Caco-2 (cell line): ENCODE results near the gene KCNA3. TPM values are rescaled to one million over a fixed set of nuclear protein-coding genes. Genes with fewer than 3 reads are reported as not detected.

Experiments used
- BruUV-seq: library from RNA; stranded (reverse); fragments of 400-500 nt; replicated peaks from 2 replicates; lab custom pipeline; 2021; lab: Mats Ljungman, UMichigan
- CTCF ChIA-PET: fragments of 300-600 bp; sonication (Branson Sonifier 250); formaldehyde crosslinking; loops from one replicate; lab custom pipeline; 2022; ENCODE audit warnings: antibody characterized with exemption; lab: Charles Lee
- POLR2A ChIA-PET: fragments of 300-600 bp; sonication (Branson Sonifier 250); formaldehyde crosslinking; loops from one replicate; lab custom pipeline; 2022; ENCODE audit warnings: antibody characterized with exemption; lab: Charles Lee
- DNase-seq, 2 experiments: peaks; one replicate each; pipeline versions ENCODE4 v3.0.0 to v3.0.0-alpha.2; 2020 to 2022
- H3K27me3 ChIP-seq: replicated peaks from 2 replicates; pipeline ENCODE4 v1.6.0; 2011; ENCODE audit warnings: low read length; ENCODE audit not compliant: control insufficient read depth, insufficient read depth
- H3K36me3 ChIP-seq: 2 replicates; pipeline ENCODE4 v1.5.1; 2011; ENCODE audit warnings: low read length; ENCODE audit not compliant: control insufficient read depth, insufficient read depth
- H3K4me1 ChIP-seq: fragments of 250-450 bp; sonication (Bioruptor Pico); 2 replicates; pipeline ENCODE4 v1.5.1; 2020; ENCODE audit warnings: mild to moderate bottlenecking
- H3K4me3 ChIP-seq: 2 replicates; pipeline ENCODE4 v1.5.1; 2011; ENCODE audit warnings: low read depth, mild to moderate bottlenecking, control low read depth, low read length
- H3K9me3 ChIP-seq: fragments of 250-450 bp; sonication (Bioruptor Pico); 2 replicates; pipeline ENCODE4 v1.5.1; 2020; ENCODE audit warnings: mild to moderate bottlenecking, moderate library complexity
- H3K27ac Mint-ChIP-seq: one replicate; pipeline ENCODE4 v1.8.0; 2022; ENCODE audit warnings: mixed read lengths; ENCODE audit not compliant: unreplicated experiment
- H3K27me3 Mint-ChIP-seq: one replicate; pipeline ENCODE4 v1.8.0; 2022; ENCODE audit warnings: mixed read lengths; ENCODE audit not compliant: insufficient read depth, unreplicated experiment
- H3K36me3 Mint-ChIP-seq: one replicate; pipeline ENCODE4 v1.8.0; 2022; ENCODE audit warnings: mild to moderate bottlenecking, mixed read lengths; ENCODE audit not compliant: insufficient read depth, unreplicated experiment
- H3K4me1 Mint-ChIP-seq: one replicate; pipeline ENCODE4 v1.8.0; 2022; ENCODE audit warnings: low read depth, mixed read lengths; ENCODE audit not compliant: unreplicated experiment
- H3K4me3 Mint-ChIP-seq: one replicate; pipeline ENCODE4 v1.8.0; 2022; ENCODE audit warnings: mild to moderate bottlenecking, moderate library complexity, mixed read lengths; ENCODE audit not compliant: unreplicated experiment
- H3K9me3 Mint-ChIP-seq: one replicate; pipeline ENCODE4 v1.8.0; 2022; ENCODE audit warnings: mixed read lengths; ENCODE audit not compliant: unreplicated experiment
- intact Hi-C: fragments of 100-400 bp; cut with micrococcal nuclease; formaldehyde crosslinking; loops from one replicate; pipeline ENCODE4 v1.10.0; 2022; ENCODE audit not compliant: unreplicated experiment
- total RNA-seq: library from RNA; stranded (reverse); gene quantifications from 2 replicates; pipeline ENCODE4 v1.2.3, GENCODE V29; 2022
- TF ChIP-seq, protein P1 (sequence below), 2 experiments: fragments of 200-600 bp in 1 of 2; IDR thresholded peaks; 1 replicate in 1 of 2; 2 replicates in 1 of 2; pipeline versions ENCODE4 v1.5.1 to v1.8.0; 2011 to 2022; ENCODE audit warnings: antibody characterized with exemption in 1 of 2, control low read depth in 1 of 2, inconsistent platforms in 1 of 2, low read depth in 1 of 2, low read length in 1 of 2, mild to moderate bottlenecking in 1 of 2, moderate library complexity in 1 of 2; ENCODE audit not compliant: insufficient read depth in 1 of 2, severe bottlenecking in 1 of 2, unreplicated experiment in 1 of 2

Gene KCNA3
- total RNA-seq, 1 experiment from 2014 or later, result not detected

DNA sequence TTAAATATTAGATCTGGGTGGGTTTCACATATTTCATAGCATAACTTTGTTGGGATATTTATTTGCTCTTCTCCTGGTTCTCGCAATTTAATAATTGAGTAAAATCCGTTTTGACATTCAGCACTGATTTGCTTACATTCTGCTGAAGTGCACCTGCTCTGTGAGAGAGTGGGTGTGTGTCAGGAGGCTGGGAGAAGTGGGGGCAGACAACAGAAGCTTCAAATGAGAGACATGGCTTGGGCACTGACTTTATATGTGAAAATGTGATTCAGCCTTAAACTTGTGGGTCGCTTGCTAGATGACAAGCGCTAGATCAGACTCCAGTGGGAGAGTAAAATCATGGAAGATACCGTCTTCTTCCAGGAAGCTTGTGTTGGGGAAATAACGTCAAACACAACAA, 36.2 kb downstream of the KCNA3 start:
- Mint-ChIP-seq H3K36me3 (no peaks in the 10 kb centered on the region), H3K27ac (no peak overlapping the region), H3K9me3 (no peaks in the 10 kb centered on the region), H3K4me3 (no peak overlapping the region), H3K27me3 (peaks cover 16% of the 10 kb centered on the region), H3K4me1 (no peaks in the 10 kb centered on the region)
- no TSS peak for BruUV-seq
- H3K27me3 ChIP-seq, result no peaks in the 10 kb centered on the region
- intact Hi-C loops, result no loop called here
- ChIA-PET CTCF (no interaction called here), POLR2A (no interaction called here)
- TF ChIP-seq, protein P1, sequence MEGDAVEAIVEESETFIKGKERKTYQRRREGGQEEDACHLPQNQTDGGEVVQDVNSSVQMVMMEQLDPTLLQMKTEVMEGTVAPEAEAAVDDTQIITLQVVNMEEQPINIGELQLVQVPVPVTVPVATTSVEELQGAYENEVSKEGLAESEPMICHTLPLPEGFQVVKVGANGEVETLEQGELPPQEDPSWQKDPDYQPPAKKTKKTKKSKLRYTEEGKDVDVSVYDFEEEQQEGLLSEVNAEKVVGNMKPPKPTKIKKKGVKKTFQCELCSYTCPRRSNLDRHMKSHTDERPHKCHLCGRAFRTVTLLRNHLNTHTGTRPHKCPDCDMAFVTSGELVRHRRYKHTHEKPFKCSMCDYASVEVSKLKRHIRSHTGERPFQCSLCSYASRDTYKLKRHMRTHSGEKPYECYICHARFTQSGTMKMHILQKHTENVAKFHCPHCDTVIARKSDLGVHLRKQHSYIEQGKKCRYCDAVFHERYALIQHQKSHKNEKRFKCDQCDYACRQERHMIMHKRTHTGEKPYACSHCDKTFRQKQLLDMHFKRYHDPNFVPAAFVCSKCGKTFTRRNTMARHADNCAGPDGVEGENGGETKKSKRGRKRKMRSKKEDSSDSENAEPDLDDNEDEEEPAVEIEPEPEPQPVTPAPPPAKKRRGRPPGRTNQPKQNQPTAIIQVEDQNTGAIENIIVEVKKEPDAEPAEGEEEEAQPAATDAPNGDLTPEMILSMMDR (IDR thresholded peaks at IDR 0.05; ENCODE audit: insufficient read depth in 1 of 2, low read depth in 1 of 2, low read length in 1 of 2, severe bottlenecking in 1 of 2, unreplicated experiment in 1 of 2), result no peak
- no peak for DNase-seq
- H3K4me1 ChIP-seq, result no peaks in the 10 kb centered on the region
- H3K9me3 ChIP-seq, result no peaks in the 10 kb centered on the region
- no peaks in the 10 kb centered on the region for H3K36me3 ChIP-seq
- no peak overlapping the region for H3K4me3 ChIP-seq

DNA sequence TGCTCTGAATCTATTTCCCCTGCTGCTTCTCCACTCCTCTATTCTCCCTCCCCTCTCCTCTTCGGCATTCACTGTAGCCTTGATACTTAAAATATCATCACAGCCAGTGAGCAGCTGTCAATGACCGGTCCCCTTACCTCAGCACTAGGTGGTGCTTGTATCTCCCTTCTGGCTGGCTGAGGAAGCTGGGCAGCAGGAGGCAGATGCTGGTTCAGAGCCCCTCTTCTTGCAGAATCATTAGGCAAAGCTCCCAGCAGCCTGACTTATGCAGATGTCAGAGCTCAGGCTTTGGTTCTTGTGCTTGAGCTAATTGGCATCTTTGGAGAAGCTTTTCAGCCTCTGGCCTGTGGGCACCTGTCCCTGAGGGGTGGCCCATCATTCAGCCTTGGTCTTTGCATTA, 36.7 kb downstream of the KCNA3 start:
- Mint-ChIP-seq H3K27me3 (peaks cover 20% of the 10 kb centered on the region), H3K4me3 (no peak overlapping the region), H3K4me1 (no peaks in the 10 kb centered on the region), H3K36me3 (no peaks in the 10 kb centered on the region), H3K9me3 (no peaks in the 10 kb centered on the region), H3K27ac (no peak overlapping the region)
- H3K9me3 ChIP-seq, result no peaks in the 10 kb centered on the region
- H3K4me1 ChIP-seq, result no peaks in the 10 kb centered on the region
- TF ChIP-seq, protein P1 (IDR thresholded peaks at IDR 0.05; ENCODE audit: insufficient read depth in 1 of 2, low read depth in 1 of 2, low read length in 1 of 2, severe bottlenecking in 1 of 2, unreplicated experiment in 1 of 2), result no peak
- H3K4me3 ChIP-seq, result no peak overlapping the region
- intact Hi-C loops, result no loop called here
- no TSS peak for BruUV-seq
- ChIA-PET POLR2A (no interaction called here), CTCF (no interaction called here)
- no peak for DNase-seq
- no peaks in the 10 kb centered on the region for H3K36me3 ChIP-seq
- H3K27me3 ChIP-seq, result no peaks in the 10 kb centered on the region

DNA sequence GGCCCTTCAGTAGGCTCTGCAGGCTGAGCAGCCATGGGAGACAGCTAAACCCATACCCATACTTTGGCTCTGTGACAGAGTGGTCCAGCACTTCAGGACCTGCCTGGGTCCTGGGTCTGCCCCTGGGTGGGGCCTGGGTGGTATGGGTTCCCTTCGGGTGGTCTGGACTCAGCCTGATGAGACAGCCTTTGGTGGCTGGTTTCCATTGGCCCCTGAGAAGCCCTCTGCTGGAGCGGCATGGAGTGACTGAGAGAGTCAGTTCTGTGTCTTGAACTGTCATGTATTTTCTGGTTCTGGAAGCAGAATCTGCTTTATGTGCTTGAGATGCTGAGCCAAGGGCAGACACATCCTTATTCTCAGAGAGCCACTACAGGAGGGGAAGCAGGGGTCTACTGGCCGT, 37.3 kb downstream of the KCNA3 start:
- ChIA-PET POLR2A (no interaction called here), CTCF (no interaction called here)
- no peaks in the 10 kb centered on the region for H3K27me3 ChIP-seq
- no peak for DNase-seq
- TF ChIP-seq, protein P1 (IDR thresholded peaks at IDR 0.05; ENCODE audit: insufficient read depth in 1 of 2, low read depth in 1 of 2, low read length in 1 of 2, severe bottlenecking in 1 of 2, unreplicated experiment in 1 of 2), result no peak
- Mint-ChIP-seq H3K9me3 (no peaks in the 10 kb centered on the region), H3K36me3 (no peaks in the 10 kb centered on the region), H3K4me1 (no peaks in the 10 kb centered on the region), H3K27me3 (peaks cover 21% of the 10 kb centered on the region), H3K4me3 (no peak overlapping the region), H3K27ac (no peak overlapping the region)
- intact Hi-C loops, result no loop called here
- no peaks in the 10 kb centered on the region for H3K4me1 ChIP-seq
- no TSS peak for BruUV-seq
- H3K36me3 ChIP-seq, result no peaks in the 10 kb centered on the region
- H3K4me3 ChIP-seq, result no peak overlapping the region
- H3K9me3 ChIP-seq, result no peaks in the 10 kb centered on the region
